SW480 (cell line): ENCODE data around the gene OXER1.
A peak's percentile ranks its signal among the peaks of the same experiment; 100 is the strongest.

Experiments used
- DNase-seq: peaks from one replicate; pipeline ENCODE4 v3.0.0-alpha.2; 2016; ENCODE audit warnings: low spot score

OXER1 gene

DNA sequence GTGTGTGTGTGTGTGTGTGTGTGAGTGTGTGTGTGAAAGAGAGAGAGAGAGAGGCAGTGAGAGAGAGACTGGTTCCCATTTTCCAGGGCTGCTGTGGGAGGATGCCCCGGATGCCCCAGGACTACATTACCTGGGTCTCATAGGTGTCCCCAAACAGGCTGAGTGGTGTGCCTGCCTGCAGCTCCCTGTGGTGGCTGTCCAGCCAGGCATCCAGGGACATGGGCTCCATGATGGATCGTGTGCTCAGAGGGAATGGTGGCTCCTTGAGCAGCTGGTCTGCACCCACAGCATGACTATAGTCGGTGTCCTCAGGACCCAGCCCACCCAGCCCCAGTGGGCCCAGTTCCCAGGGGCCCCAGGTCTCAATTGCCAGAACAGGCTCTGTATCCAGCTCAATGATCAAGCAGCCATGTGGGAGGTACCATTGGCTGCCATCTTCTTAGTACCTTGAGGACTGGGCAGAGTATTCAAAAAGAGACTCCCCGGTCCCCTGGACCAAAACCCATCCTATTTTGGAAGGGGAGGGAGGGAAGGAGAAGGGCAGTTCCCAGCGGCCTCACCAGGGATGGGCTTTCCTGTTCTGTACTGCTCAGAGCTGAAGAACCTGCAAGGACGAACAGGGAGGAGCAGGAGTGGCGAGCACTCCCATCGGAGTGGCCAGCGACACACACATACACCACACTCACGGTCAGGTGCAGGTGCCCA, 5.8 kb upstream of the OXER1 start:
- DNase-seq = no peak

DNA sequence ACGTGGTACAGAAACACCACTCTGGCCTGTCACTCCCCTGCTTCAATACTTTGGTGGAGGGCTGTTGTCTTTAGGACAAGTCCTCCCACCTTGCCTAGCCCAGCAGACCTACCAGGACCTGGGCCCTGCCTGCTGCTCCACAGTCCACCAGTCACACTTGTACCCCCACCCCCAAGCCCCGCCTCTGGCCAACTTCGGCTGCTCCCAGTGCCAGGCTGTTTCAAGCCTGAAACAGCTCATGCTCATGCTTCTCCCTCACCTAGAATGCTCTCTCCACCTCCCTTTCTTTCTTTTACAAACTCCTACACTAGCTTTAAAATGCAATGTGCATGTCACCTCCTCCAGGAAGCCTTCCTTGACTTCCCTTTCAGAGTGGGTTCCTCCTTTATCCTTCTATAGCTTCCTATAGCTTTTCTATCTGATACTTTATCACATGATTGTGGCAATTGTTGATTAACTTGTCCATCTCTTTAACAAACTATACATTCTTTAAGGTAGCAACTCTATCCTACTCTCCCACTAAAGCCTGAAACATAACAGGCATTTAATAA, 4.8 kb upstream of the OXER1 start:
- no peak for DNase-seq

DNA sequence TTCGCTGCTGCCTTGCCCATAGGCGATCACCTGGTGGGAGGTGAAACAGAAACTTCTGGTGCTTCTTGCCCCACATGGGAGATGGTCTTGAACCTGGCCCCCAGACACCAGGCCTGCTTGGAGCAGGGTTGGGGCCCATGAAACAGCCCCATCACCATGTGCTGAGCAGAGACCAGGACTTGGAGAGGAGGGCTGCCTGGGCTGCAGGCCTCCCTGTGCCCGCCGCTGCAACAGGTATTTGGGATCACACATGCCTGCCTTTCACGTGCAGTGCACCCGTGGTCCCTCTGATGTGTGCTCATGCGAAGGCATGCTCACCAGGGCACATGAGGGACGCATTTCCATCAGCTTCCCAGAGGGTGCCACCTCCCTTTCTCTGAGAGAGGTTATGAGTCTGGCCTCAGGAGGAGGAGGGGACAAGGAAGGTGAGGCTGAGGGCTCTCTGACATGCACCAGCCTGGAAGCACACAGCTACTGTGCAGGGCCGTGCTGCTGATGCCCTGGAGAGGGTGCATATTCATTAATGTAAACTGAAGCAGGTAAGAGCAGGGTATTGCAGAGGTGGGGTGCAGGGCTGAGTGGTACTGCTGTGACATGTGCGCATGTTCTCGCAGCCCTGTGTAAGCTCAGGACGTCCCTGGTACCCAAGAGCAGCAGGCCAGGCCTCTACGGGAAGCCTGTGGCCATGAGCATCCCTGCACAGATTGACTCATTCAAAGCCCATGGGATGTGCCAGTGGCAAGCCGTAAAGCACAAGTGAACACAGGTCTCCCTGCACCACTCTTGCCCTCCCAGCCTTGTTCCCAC, 4.2 kb upstream of the OXER1 start:
- DNase-seq = no peak

DNA sequence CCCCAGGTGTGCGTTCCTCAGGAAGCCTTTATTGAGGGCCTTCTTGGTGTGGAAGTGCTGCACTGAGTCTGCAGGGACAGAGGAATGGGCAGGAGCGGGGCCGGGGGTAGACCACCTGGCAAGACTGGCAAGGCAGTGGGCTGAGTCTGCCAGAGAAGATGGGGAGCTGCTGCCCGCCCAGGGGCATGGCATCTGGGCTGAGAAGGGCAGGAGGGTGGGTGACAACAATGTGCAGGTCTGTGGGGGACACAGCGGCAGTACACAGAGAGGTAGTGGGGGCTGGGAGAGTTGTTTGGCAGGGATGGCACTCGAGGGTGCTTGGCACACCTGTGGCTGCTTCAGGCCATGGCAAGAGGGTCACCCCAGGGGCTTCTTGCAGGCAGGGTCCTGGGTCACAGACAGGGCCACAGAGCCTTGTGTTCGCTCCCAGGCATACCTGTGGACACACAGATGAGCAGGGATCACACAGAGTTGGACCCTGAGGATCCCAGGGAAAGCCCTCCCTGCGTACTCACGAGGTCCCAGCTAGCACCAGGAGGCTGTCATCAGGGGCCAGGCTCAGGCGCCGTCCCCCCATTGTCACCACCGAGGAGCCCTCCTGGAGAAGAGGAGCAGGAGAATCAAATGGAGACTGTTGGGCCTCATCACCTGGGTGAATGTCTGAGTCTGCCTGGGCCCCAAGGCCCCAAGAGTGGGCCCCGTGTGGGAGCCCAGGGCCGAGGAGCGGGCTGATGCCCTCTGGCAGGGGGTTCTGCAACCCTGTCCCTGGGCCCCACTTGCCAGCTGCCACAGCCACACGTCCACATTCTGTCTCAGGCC, 3.4 kb upstream of the OXER1 start:
- DNase-seq = no peak

DNA sequence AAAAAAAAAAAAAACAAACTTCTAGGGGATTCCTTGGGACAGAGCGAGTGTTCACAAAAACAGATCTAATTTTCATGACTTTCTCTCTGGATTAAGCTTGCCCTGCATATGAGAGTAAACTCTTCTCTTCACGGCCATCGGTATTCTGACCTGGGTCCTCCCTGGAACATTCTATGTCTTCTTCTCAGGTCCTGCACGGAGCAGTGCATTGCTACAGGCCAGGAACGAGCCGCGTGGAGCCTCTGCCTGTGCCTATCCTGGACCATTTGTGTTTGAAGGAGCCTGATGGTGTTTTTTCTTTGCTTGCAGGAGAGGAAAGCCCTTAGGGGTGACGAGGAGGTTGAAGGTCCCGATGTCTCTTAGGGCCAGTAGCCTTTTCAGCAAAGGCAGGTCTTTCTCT, 1.8 kb upstream of the OXER1 start:
- no peak for DNase-seq

DNA sequence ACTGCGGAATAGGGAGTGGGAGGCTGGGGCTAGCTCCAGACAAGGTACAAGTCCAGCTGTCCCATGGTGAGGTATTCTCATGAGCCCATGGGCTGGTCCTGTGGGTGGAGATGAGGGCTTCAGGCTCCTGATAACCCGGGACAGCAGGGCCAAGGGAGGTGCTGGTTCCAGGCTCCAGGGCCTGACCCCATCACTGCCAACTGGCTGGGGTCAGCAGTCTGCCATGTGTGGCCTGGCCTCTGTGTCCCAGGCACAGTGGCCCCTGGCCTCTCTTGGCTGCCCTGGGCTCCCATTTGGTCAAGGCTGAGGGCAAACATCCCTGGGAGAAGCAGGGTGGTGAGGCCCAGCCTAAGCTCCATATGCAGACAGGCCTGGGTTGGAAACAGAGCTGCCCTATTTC, 966 bp upstream of the OXER1 start:
- no peak for DNase-seq

DNA sequence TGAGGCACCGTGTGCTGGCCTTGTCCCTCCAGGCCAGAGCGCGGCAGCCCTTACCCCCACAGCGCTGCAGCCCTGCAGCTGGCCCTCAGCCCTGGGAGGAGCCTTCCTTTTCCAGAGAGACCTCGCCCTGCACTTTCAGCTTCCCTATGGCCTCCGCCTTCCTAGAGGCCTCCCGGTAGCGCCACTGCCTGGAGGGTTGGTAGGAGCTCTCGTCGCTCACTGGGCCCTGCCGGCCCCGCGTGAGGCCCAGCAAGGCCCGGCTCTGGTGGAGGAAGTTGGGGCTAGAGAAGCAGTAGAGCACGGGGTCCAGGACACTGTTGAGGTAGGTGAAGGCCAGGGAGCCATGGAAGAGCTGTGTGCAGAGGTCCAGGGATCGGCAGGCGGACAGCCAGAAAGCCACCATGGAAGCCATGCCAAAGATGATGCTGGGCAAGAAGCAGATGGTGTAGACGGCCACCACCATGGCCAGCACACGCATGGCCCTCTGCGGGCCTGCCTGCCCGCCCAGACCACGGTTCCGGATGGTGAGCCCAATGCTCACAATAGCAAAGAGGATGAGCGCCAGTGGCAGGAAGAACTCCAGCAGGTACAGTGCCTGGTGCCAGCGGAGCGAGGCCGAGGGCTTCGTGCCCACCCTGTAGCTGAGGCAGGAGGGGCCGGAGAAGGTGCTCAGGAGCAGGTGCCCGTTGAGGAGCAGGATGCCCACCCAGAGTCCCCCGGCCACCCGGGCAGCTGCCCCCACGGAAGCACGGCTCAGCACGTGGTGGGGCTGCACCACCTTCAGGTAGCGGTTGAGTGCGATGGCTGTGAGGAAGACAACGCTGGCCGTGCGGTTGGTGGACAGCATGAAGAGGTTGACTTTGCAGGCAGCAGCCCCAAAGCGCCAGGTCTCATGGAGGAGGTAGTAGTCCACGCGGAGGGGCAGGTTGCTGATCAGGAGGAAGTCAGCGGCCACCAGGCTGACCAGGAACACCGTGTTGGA, 821 bp downstream of the OXER1 start:
- no peak for DNase-seq

DNA sequence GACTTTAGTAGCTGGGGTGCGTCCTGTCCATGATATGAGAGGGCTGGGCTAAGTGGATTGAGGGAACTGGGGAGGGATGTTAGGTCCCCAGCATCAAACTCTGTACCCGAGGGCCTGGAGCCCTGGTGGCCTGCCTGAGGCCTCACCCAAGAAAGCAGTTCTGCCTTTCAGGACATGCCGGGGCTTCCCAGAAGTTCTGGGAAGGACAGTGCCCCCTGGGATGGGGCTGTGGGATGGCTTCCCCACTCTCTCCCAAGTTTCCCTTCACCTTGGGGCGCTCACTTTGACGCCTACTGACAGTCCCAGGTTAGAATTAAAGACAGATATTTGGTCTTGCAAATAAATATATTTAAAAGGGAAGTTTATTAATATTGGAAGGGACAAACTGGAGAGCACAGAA, 1.8 kb downstream of the OXER1 start:
- DNase-seq = no peak

DNA sequence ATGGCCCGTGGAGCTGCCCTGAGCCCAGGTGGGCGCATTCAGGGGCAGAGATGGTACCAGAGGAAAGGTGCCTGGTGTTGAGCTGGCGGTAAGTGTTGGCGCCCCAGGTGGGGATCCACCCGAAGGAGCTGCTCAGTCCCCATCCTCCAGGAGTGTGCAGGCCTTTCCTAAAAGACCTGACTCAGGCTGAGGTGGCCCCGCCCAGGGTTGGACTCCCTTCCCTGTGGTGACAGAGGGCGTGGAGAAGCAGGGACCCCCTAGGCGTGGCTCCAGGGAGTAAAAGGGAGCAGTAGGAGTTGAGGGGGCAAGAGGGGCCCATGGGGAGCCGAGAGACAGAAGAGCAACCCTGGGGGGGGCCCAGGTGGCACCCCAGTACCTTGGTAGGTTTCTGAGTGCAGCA, 2.4 kb downstream of the OXER1 start:
- no peak for DNase-seq

DNA sequence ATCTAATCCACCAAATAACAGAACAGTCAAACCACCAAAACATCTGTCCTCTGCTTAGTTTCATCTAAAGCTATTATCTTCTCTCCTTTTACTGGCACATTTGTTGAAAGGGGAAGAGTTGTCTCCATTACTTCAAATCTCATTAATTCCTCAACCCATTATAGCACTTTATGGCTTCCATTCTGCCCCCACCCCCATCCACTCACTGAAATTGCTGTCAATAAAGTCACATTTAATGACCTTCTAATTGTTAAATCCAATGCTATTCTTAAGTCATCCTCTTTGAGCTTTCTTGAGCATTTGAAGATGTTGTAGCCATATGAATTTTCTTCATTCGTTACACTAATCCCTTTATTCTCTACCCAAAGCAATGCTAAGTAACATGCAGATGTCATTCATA, 5.2 kb downstream of the OXER1 start:
- DNase-seq = no peak

DNA sequence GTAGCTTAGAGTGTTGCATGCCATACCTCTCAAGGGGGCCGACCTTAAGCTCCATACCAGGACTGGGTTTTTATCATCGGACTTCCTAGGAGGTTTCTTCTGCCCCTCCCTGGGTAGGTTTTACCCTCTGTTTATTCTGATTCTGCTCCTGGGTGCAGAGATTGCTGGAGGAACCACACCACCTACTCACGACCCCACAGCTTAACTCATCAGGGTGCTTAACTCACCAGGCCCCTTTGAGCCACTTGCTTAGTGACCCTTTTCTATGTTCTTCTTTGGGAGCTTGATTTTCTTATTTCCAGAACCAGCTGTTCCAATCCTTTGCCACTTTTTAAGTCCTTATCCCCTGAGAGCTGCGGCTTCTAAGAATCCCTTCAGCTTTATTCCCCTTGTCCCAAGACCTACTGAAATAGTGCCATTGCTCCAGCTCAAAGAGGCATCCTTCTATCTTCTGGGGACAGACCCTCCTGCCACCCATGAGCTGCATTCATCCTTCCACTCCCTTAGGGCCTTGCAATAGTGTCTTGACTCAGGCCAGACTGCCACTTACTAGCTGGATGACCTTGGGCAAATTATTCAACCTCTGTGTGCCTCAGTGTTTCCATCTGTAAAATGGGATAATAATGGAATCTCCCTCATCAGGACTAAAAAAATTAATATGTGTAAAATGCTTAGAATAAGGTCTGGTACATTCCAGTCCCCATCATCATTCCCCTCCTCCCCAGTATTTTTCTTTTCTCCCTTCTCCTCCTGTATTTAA, 5.8 kb downstream of the OXER1 start:
- DNase-seq = no peak

DNA sequence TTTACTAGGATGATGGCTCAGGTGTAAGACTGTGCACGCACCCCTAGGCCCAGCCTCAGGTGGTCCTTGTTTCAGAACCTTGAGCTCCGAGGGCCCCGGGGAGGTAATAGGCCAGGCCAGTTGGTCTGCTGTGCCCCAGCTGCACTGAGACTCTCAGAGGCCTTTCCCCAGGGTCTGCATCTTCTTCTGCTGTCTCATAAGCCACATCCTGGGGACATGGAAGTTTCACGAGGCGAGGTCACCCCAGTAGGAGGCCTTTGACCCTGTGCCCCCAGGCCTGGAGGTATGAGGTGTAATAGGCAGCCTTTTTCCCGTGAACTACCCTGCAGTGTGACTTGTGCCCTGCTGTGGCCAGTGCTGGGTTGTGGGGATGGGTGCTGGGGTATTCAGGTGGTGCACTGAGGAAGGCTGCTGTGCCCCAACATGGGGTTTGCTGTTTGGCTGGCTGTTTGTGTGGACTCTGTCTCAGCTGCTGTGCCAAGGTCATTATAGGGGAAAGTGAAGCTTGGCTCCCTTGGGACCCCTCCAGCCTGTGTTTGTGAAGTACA, 6.9 kb downstream of the OXER1 start:
- no peak for DNase-seq

DNA sequence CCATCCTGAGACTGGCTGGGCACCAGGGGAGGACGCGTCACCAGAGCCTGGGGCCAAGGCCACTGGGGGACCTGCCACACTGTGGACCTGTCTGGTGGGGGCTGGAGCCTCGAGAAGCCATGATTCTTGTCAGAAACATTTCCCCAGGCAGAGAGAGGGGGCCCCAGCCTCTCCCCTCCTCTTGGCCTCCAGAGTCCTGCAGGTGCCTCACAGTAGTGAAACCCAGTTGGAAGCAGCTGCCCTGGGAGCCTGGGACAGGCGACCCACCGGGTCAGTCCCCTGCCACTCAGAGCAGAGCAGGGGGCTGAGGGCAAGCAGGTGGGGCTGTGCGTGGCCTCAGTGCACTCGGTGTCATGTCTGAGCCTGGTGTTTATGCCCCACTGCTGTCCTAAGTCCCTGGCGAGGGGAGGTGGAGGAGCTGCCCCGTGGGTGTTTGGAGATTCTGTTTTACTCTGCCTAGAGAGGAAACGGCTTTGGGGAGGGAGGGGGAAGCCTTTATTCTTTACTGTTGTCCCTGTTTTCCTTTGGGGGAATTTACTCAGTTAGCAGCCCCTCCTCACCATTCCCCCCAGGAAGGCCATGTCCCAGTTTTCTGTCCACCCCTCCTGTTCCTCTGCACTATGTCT, 7.7 kb downstream of the OXER1 start:
- DNase-seq = no peak

DNA sequence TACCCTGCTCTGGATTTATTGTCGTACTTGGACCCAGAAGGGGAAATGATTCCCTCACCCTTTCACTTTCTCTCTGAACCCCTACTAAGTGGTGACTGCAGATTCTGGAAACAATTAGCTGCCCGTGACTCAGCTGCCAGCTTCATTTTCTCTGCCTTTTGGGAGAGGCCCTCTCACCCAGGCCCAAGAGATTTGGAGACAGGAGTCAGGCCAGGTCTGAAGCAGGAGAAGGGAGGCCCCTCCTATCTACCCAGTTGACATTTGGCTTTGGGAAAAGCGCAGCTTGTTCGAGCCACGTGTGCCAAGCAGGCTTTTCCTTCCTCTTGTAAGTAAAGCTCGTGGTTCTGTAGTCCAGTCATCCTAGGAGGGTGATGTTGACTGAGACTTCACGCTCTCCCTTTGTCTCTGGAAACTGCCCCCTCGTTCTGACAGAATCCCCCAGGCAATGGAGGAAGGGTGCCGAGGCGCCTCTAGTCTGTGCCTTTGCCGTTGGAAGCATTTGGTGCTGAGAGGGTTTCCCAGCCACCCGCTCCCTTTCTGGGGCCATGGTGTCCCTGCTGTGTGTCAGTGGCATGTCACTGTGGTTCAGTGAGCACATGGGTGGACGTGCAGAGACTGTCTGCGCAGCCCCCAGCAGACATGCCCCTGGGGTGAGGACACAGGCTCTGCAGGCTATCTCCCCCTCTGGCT, 8.6 kb downstream of the OXER1 start:
- DNase-seq = no peak

DNA sequence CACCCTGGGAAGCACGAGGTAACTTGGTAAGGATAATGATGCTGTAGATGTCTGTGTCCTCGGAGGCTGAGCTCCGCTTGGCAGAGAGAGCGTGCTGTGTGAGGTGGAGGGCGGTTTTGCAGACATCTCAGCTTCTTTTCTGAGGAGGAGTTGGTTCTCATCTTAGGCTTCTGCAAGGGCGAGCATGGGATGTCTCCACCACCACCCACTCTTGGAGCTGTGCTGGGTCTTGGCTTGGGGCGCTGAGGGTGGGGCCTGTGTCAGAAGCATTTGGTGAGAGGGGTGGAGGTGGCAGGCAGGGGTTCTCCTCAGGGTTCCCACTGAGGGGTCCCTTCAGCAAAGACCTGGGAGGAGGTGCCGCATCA, 9.2 kb downstream of the OXER1 start:
- no peak for DNase-seq

DNA sequence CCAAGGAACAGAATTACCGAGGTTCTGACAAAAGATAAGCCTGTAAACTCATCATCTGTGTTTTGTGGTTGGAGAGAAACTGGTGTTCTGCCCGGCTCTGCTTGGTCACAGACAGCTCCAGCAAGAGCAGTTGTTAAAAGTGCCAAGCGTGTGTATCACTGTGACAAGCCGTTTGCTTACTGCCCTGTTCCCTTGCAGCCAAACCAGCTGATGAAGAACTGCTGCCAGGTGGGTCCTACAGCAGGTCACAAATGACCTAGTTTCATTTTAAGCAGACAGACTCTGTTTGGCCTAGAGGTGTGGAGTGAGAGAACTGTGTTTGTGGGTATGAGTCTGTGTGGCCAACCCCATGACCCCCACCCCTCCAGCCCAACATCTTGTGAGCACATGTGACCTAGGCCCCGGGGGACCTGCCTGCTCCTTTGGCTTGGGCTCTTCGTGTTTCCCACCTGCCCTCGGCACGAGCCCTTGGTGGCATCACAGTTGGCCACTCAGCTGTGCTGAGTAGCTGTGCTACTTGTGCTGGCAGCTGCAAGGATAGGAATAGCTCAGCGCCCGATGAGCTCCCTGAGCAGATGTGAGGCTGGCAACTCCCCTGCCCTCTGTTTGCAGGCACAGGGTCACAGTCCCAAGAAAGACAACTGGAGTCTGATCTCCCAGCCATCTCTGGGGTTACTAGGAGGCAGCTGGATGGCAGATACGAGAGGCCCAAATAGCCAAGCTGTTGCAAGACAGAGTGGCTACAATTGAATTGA, 9.7 kb downstream of the OXER1 start:
- DNase-seq = no peak

DNA sequence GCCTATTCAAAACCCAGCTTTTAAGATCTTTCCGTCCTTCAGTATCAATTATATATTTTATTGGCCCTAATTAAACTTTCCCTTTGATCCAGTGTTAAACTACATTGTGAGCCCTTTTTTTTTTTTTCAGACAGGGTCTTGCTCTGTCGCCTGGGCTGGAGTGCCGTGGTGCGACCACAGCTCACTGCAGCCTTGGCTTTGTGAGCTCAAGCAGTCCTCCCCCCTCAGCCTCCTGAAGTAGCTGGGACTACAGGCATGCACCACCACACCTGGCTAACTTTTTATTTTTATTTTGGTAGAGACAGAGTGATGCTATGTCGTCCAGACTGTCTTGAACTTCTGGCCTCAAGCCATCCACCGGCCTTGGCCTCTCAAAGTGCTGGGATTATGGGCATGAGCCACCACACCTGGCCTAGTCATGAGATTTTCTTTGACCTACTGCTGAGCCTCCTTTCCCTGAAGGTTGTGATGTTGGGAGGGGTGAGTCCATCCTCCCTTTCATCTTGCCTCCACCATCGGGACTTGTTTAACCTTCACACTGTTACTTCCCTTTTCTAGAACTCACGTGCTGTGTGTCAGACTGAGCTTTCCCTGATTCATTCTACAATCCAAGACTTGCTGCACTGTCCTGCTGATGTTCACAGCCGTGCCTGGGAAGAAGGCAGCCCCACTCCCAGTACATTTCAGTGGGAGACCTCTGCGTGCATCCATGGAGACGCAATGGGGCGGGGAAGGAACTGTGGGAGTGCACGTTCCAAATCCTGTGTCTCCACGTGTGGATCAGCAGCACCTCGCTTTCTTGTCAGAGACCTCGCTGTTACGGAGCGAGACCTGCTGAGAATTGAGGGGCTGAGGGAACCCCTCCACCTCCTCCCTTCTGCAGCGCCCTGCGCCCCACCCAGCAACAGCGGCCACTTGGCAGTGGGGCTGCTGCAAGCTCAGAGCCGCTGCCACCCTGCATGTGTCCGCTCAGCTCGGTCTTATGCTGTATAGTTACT, 10.8 kb downstream of the OXER1 start:
- peak; percentile 14 for DNase-seq
